MM.1S (cell line): Measurements from ENCODE around the gene PTCD3.

ENCODE experiments used
- DNase-seq: peaks from one replicate; pipeline ENCODE4 v3.0.0-alpha.2; 2015
- H2AFZ ChIP-seq: fragments of 300-600 bp; sonication (generic); 2 replicates; pipeline ENCODE4 v1.6.0; 2016; ENCODE audit warnings: antibody characterized with exemption, low read length
- H3F3A ChIP-seq: fragments of 300-600 bp; sonication (generic); 2 replicates; pipeline ENCODE4 v1.6.1; 2016; ENCODE audit warnings: mild to moderate bottlenecking, antibody characterized with exemption, low read length, moderate library complexity, mixed read lengths; ENCODE audit not compliant: insufficient read depth
- H3K27ac ChIP-seq: fragments of 300-600 bp; sonication (generic); 2 replicates; pipeline ENCODE4 v1.5.1; 2016; ENCODE audit warnings: mild to moderate bottlenecking, low read length
- H3K27me3 ChIP-seq: fragments of 300-600 bp; sonication (generic); replicated peaks from 2 replicates; pipeline ENCODE4 v1.6.0; 2016; ENCODE audit warnings: low read length; ENCODE audit not compliant: insufficient read depth
- H3K36me3 ChIP-seq: fragments of 300-600 bp; sonication (generic); replicated peaks from 2 replicates; pipeline ENCODE4 v1.6.1; 2016; ENCODE audit warnings: mild to moderate bottlenecking, low read length, mixed read lengths; ENCODE audit not compliant: insufficient read depth
- H3K4me1 ChIP-seq: fragments of 300-600 bp; sonication (generic); 2 replicates; pipeline ENCODE4 v1.6.1; 2016; ENCODE audit warnings: low read length, mixed read lengths
- H3K4me2 ChIP-seq: fragments of 300-600 bp; sonication (generic); 2 replicates; pipeline ENCODE4 v1.6.0; 2016; ENCODE audit warnings: low read depth, low read length
- H3K4me3 ChIP-seq: fragments of 300-600 bp; sonication (generic); 2 replicates; pipeline ENCODE4 v1.5.1; 2016; ENCODE audit warnings: low read length, mixed read lengths
- H3K79me2 ChIP-seq: fragments of 300-600 bp; sonication (generic); 2 replicates; pipeline ENCODE4 v1.6.1; 2016; ENCODE audit warnings: mixed run types, low read length, mixed read lengths
- H3K9ac ChIP-seq: fragments of 300-600 bp; sonication (generic); 2 replicates; pipeline ENCODE4 v1.6.1; 2016; ENCODE audit warnings: low read length, mixed read lengths
- H3K9me2 ChIP-seq: fragments of 300-600 bp; sonication (generic); replicated peaks from 2 replicates; pipeline ENCODE4 v1.6.1; 2016; ENCODE audit warnings: mild to moderate bottlenecking, low read length, mixed read lengths; ENCODE audit not compliant: insufficient read depth
- H3K9me3 ChIP-seq: fragments of 300-600 bp; sonication (generic); replicated peaks from 2 replicates; pipeline ENCODE4 v1.6.1; 2016; ENCODE audit warnings: mild to moderate bottlenecking, low read length, mixed read lengths; ENCODE audit not compliant: insufficient read depth
- H4K20me1 ChIP-seq: fragments of 300-600 bp; sonication (generic); 2 replicates; pipeline ENCODE4 v1.6.1; 2016; ENCODE audit warnings: mild to moderate bottlenecking, low read length, moderate library complexity, mixed read lengths; ENCODE audit not compliant: insufficient read depth
- CTCF ChIP-seq: fragments of 300-600 bp; sonication (generic); IDR thresholded peaks from 2 replicates; pipeline ENCODE4 v1.5.1; 2016; ENCODE audit warnings: antibody characterized with exemption, low read length, mixed read lengths
- EZH2 ChIP-seq: fragments of 300-600 bp; sonication (generic); optimal IDR thresholded peaks from 2 replicates; pipeline ENCODE3; 2017; ENCODE audit warnings: low read depth, mild to moderate bottlenecking, antibody characterized with exemption, low read length, mixed read lengths
- EZH2phosphoT487 ChIP-seq: fragments of 300-600 bp; sonication (generic); IDR thresholded peaks from 2 replicates; pipeline ENCODE4 v1.6.1; 2018; ENCODE audit warnings: antibody characterized with exemption, low read length

The PTCD3 gene

GRCh38 chr2:86140969-86141392, 34.9 kb downstream of the PTCD3 start:
- Histone ChIP-seq H3K4me1 (0 out of 2 replicates have a peak, but pooled peaks cover 3% of the 10 kb centered on the region), H3K9me3 (no peaks in the 10 kb centered on the region), H3F3A (peaks cover 23% of the 10 kb centered on the region), H3K4me3 (no peak overlapping the region), H3K27me3 (no peaks in the 10 kb centered on the region), H3K9ac (no peak overlapping the region), H2AFZ (no peak overlapping the region), H3K4me2 (no peak overlapping the region), H4K20me1 (no peaks in the 10 kb centered on the region), H3K36me3 (peaks cover 34% of the 10 kb centered on the region), H3K9me2 (no peaks in the 10 kb centered on the region), H3K79me2 (0 out of 2 replicates have a peak, but pooled peaks cover 3% of the 10 kb centered on the region), H3K27ac (no peak overlapping the region)
- no peak for TF ChIP-seq EZH2
- TF ChIP-seq CTCF = no peak
- no peak for DNase-seq

GRCh38 chr2:86142436-86143257, 36.6 kb downstream of the PTCD3 start:
- no peak overlapping the region for H3K9ac ChIP-seq
- H3F3A ChIP-seq = peaks cover 31% of the 10 kb centered on the region
- H3K4me1 ChIP-seq = 0 out of 2 replicates have a peak, but pooled peaks cover 3% of the 10 kb centered on the region
- no peaks in the 10 kb centered on the region for H3K9me2 ChIP-seq
- 0 out of 2 replicates have a peak, but pooled peaks cover 7% of the 10 kb centered on the region for H3K79me2 ChIP-seq
- H3K9me3 ChIP-seq = no peaks in the 10 kb centered on the region
- no peak for DNase-seq
- H3K27ac ChIP-seq = no peak overlapping the region
- no peaks in the 10 kb centered on the region for H4K20me1 ChIP-seq
- no peaks in the 10 kb centered on the region for H3K27me3 ChIP-seq
- no peak overlapping the region for H2AFZ ChIP-seq
- no peak overlapping the region for H3K4me2 ChIP-seq
- no peak overlapping the region for H3K4me3 ChIP-seq
- H3K36me3 ChIP-seq = peaks cover 26% of the 10 kb centered on the region; the same call in 1 of the 2 replicates
- no peak for TF ChIP-seq EZH2
- TF ChIP-seq EZH2phosphoT487 = no peak
- no peak for TF ChIP-seq CTCF

GRCh38 chr2:86143307-86143706, 37.3 kb downstream of the PTCD3 start:
- no peak overlapping the region for H3K4me2 ChIP-seq
- H3K9me3 ChIP-seq = no peaks in the 10 kb centered on the region
- no peak for TF ChIP-seq EZH2phosphoT487
- TF ChIP-seq CTCF = no peak
- TF ChIP-seq EZH2 = no peak
- H2AFZ ChIP-seq = no peak overlapping the region
- no peak for DNase-seq
- peaks cover 28% of the 10 kb centered on the region; the same call in 1 of the 2 replicates for H3K36me3 ChIP-seq
- no peaks in the 10 kb centered on the region for H3K27me3 ChIP-seq
- no peaks in the 10 kb centered on the region for H4K20me1 ChIP-seq
- H3K4me3 ChIP-seq = no peak overlapping the region
- H3K27ac ChIP-seq = no peak overlapping the region
- H3K9ac ChIP-seq = no peak overlapping the region
- 0 out of 2 replicates have a peak, but pooled peaks cover 7% of the 10 kb centered on the region for H3K79me2 ChIP-seq
- H3K4me1 ChIP-seq = 0 out of 2 replicates have a peak, but pooled peaks cover 3% of the 10 kb centered on the region
- H3F3A ChIP-seq = peaks cover 31% of the 10 kb centered on the region
- no peaks in the 10 kb centered on the region for H3K9me2 ChIP-seq
